HEK293 (cell line): ENCODE results near the gene MISP.

Experiments
- CTCF ChIA-PET: fragments of 350-600 bp; formaldehyde crosslinking; extraction: SDS; loops from one replicate; lab custom pipeline; 2021; ENCODE audit warnings: antibody characterized with exemption; lab: Yijun Ruan, JAX
- POLR2A ChIA-PET: fragments of 300-600 bp; formaldehyde crosslinking; extraction: SDS; loops from one replicate; lab custom pipeline; 2020; ENCODE audit warnings: antibody characterized with exemption, inconsistent platforms; lab: Yijun Ruan, JAX
- H3K27ac ChIP-seq: fragments of 200-500 bp; sonication (Bioruptor generic); 2 replicates; pipeline ENCODE4 v1.5.1; 2014; ENCODE audit warnings: low read depth, low read length, control low read depth, inconsistent platforms; ENCODE audit errors: extremely low read depth
- H3K36me3 ChIP-seq, 2 experiments: fragments of 200-500 bp in 1 of 2; sonication (Bioruptor generic) in 1 of 2; 1 replicate in 1 of 2; 2 replicates in 1 of 2; pipeline ENCODE4 v1.5.1; 2014 to 2017; ENCODE audit warnings: inconsistent platforms in 2 of 2, low read length in 2 of 2; ENCODE audit not compliant: control insufficient read depth in 2 of 2, insufficient read depth in 1 of 2
- H3K4me1 ChIP-seq: fragments of 200-500 bp; sonication (Bioruptor generic); 2 replicates; pipeline ENCODE4 v1.5.1; 2014; ENCODE audit warnings: mild to moderate bottlenecking, low read length, inconsistent platforms; ENCODE audit not compliant: control insufficient read depth, insufficient read depth
- H3K4me3 ChIP-seq: 2 replicates; pipeline ENCODE4 v1.5.1; 2011; ENCODE audit warnings: low read depth, mild to moderate bottlenecking, control low read depth, low read length, moderate library complexity
- H3K9me3 ChIP-seq: fragments of 200-500 bp; sonication (Bioruptor generic); 2 replicates; pipeline ENCODE4 v1.5.1; 2014; ENCODE audit warnings: low read depth, low read length, inconsistent platforms; ENCODE audit not compliant: control insufficient read depth, insufficient read depth
- AEBP2 ChIP-seq: fragments of 450-650 bp; formaldehyde crosslinking; IDR thresholded peaks from 2 replicates; pipeline ENCODE4 v1.5.1; 2016; ENCODE audit warnings: missing biosample characterization, missing genetic modification characterization, borderline replicate concordance
- EGR2 ChIP-seq: fragments of 450-650 bp; formaldehyde crosslinking; IDR thresholded peaks from 2 replicates; pipeline ENCODE4 v1.5.1; 2016; ENCODE audit warnings: low read depth, missing biosample characterization, missing genetic modification characterization
- PRDM4 ChIP-seq: fragments of 450-650 bp; formaldehyde crosslinking; IDR thresholded peaks from 2 replicates; pipeline ENCODE4 v1.5.1; 2017; ENCODE audit warnings: missing biosample characterization, missing genetic modification characterization
- REPIN1 ChIP-seq: fragments of 450-650 bp; formaldehyde crosslinking; IDR thresholded peaks from 2 replicates; pipeline ENCODE4 v1.5.1; 2017; ENCODE audit warnings: missing biosample characterization, missing genetic modification characterization, low read depth
- SP3 ChIP-seq: fragments of 450-650 bp; formaldehyde crosslinking; IDR thresholded peaks from 2 replicates; pipeline ENCODE4 v1.5.1; 2016; ENCODE audit warnings: missing biosample characterization, missing genetic modification characterization
- ZBTB11 ChIP-seq: fragments of 450-650 bp; formaldehyde crosslinking; conservative IDR thresholded peaks from 2 replicates; pipeline ENCODE4 v1.5.1; 2016; ENCODE audit warnings: low read depth, missing biosample characterization, missing genetic modification characterization
- ZBTB8A ChIP-seq: fragments of 450-650 bp; formaldehyde crosslinking; IDR thresholded peaks from 2 replicates; pipeline ENCODE4 v1.5.1; 2016; ENCODE audit warnings: missing biosample characterization, missing genetic modification characterization
- ZFHX2 ChIP-seq: fragments of 450-650 bp; formaldehyde crosslinking; conservative IDR thresholded peaks from 2 replicates; pipeline ENCODE4 v1.5.1; 2016; ENCODE audit warnings: missing biosample characterization, missing genetic modification characterization
- ZFP69B ChIP-seq: fragments of 450-650 bp; formaldehyde crosslinking; IDR thresholded peaks from 2 replicates; pipeline ENCODE4 v1.5.1; 2016; ENCODE audit warnings: missing biosample characterization, missing genetic modification characterization
- ZNF132 ChIP-seq: fragments of 450-650 bp; formaldehyde crosslinking; IDR thresholded peaks from 2 replicates; pipeline ENCODE4 v1.5.1; 2017; ENCODE audit warnings: missing biosample characterization, missing genetic modification characterization, borderline replicate concordance
- ZNF274 ChIP-seq, 2 experiments: fragments of 200-500 bp in 1 of 2; fragments of 450-650 bp in 1 of 2; sonication (Bioruptor generic) in 1 of 2; formaldehyde crosslinking in 1 of 2; IDR thresholded peaks; 2 replicates each; pipeline versions ENCODE4 v1.5.1 to v1.6.1; 2014 to 2016; ENCODE audit warnings: borderline replicate concordance in 1 of 2, inconsistent platforms in 1 of 2, low read length in 1 of 2, missing biosample characterization in 1 of 2, missing genetic modification characterization in 1 of 2
- ZNF473 ChIP-seq: fragments of 450-650 bp; formaldehyde crosslinking; IDR thresholded peaks from 2 replicates; pipeline ENCODE4 v1.5.1; 2017; ENCODE audit warnings: missing biosample characterization, missing genetic modification characterization
- ZNF510 ChIP-seq: fragments of 450-650 bp; formaldehyde crosslinking; IDR thresholded peaks from 2 replicates; pipeline ENCODE4 v1.5.1; 2018; ENCODE audit warnings: mild to moderate bottlenecking, missing genetic modification characterization, missing biosample characterization; ENCODE audit not compliant: insufficient replicate concordance
- ZNF549 ChIP-seq: fragments of 450-650 bp; IDR thresholded peaks from 2 replicates; pipeline ENCODE4 v1.5.1; 2018; ENCODE audit warnings: missing biosample characterization, missing genetic modification characterization, mild to moderate bottlenecking, inconsistent platforms, moderate library complexity
- ZNF560 ChIP-seq: fragments of 450-650 bp; formaldehyde crosslinking; IDR thresholded peaks from 2 replicates; pipeline ENCODE4 v1.5.1; 2017; ENCODE audit warnings: missing biosample characterization, missing genetic modification characterization, borderline replicate concordance
- ZNF571 ChIP-seq: fragments of 450-650 bp; formaldehyde crosslinking; IDR thresholded peaks from 2 replicates; pipeline ENCODE4 v1.5.0; 2017; ENCODE audit warnings: missing biosample characterization, missing genetic modification characterization
- ZNF585B ChIP-seq: fragments of 450-650 bp; formaldehyde crosslinking; IDR thresholded peaks from 2 replicates; pipeline ENCODE4 v1.5.1; 2016; ENCODE audit warnings: missing biosample characterization, missing genetic modification characterization
- ZNF623 ChIP-seq: fragments of 450-650 bp; formaldehyde crosslinking; IDR thresholded peaks from 2 replicates; pipeline ENCODE4 v1.5.1; 2016; ENCODE audit warnings: missing biosample characterization, missing genetic modification characterization
- ZNF660 ChIP-seq: fragments of 450-650 bp; IDR thresholded peaks from 2 replicates; pipeline ENCODE4 v1.5.1; 2018; ENCODE audit warnings: missing biosample characterization, mild to moderate bottlenecking, missing genetic modification characterization
- ZNF776 ChIP-seq: fragments of 450-650 bp; formaldehyde crosslinking; IDR thresholded peaks from 2 replicates; pipeline ENCODE4 v1.5.0; 2017; ENCODE audit warnings: missing biosample characterization, missing genetic modification characterization, borderline replicate concordance
- ZNF837 ChIP-seq: fragments of 450-650 bp; formaldehyde crosslinking; IDR thresholded peaks from 2 replicates; pipeline ENCODE4 v1.5.1; 2016; ENCODE audit warnings: missing biosample characterization, missing genetic modification characterization
- ZNF843 ChIP-seq: fragments of 450-650 bp; formaldehyde crosslinking; IDR thresholded peaks from 2 replicates; pipeline ENCODE4 v1.5.1; 2016; ENCODE audit warnings: missing biosample characterization, missing genetic modification characterization

The MISP gene

GRCh38 chr19:732148-733069 lies 18.5 kb upstream of the MISP start:
- H3K4me3 ChIP-seq = no peak overlapping the region
- peaks cover 0 to 35% of the 10 kb centered on the region in 2 experiments; a peak in 2 of 3 replicates for H3K36me3 ChIP-seq
- ChIA-PET POLR2A (no interaction called here), CTCF (interaction anchor here (0.6 kb wide), 1 partner anchor 149 kb away, joined by 3 read pairs; no protein-coding TSS in a partner anchor)
- no peaks in the 10 kb centered on the region for H3K4me1 ChIP-seq
- H3K9me3 ChIP-seq = no peaks in the 10 kb centered on the region
- H3K27ac ChIP-seq = no peak overlapping the region
- peak; percentile 57; the same call in 1 of the 2 replicates for TF ChIP-seq EGR2 (tag by site-specific recombination)
- no peak for TF ChIP-seq PRDM4
- TF ChIP-seq ZFHX2 (tag by site-specific recombination) = peak; percentile 54
- TF ChIP-seq SP3 (tag by site-specific recombination) = no peak
- TF ChIP-seq ZNF274 (IDR thresholded peaks at IDR 0.05; ENCODE audit: low read length) = no peak
- TF ChIP-seq ZNF274 (tag by site-specific recombination; IDR thresholded peaks at IDR 0.05; ENCODE audit: borderline replicate concordance) = no peak

- CTCF ChIA-PET = interaction anchor here (0.5 to 1.9 kb wide), 18 partner anchors 10 to 197 kb away, joined by 3 to 12 read pairs (median 4); partner anchors contain the start of gene RNF126
- TF ChIP-seq ZNF585B (no peak), REPIN1 (tag by site-specific recombination) (no peak), ZNF560 (tag by site-specific recombination) (no peak), ZFP69B (no peak), ZNF837 (tag by site-specific recombination) (no peak), SP3 (tag by site-specific recombination) (no peak), ZBTB11 (tag by site-specific recombination) (no peak), ZNF549 (tag by site-specific recombination) (no peak), ZNF510 (tag by site-specific recombination) (no peak)
- Histone ChIP-seq H3K27ac (no peak overlapping the region), H3K36me3 (peaks cover 0 to 27% of the 10 kb centered on the region in 2 experiments; a peak in 2 of 3 replicates), H3K4me3 (no peak overlapping the region), H3K4me1 (no peaks in the 10 kb centered on the region), H3K9me3 (no peaks in the 10 kb centered on the region)
- POLR2A ChIA-PET = interaction anchor here (0.6 to 1.0 kb wide), 4 partner anchors 55 to 108 kb away, joined by 4 to 7 read pairs (median 6); partner anchors contain the start of gene RNF126
Observed at GRCh38 chr19:734716-735115, 16.2 kb upstream of the MISP start.

GRCh38 chr19:736125-736524 lies 14.8 kb upstream of the MISP start:
- ChIA-PET CTCF (no interaction called here), POLR2A (no interaction called here)
- Histone ChIP-seq H3K4me1 (no peaks in the 10 kb centered on the region), H3K4me3 (no peak overlapping the region), H3K27ac (no peak overlapping the region), H3K9me3 (no peaks in the 10 kb centered on the region), H3K36me3 (peaks cover 0 to 25% of the 10 kb centered on the region in 2 experiments; a peak in 2 of 3 replicates)
- TF ChIP-seq ZBTB8A (tag by site-specific recombination) (no peak), ZNF843 (tag by site-specific recombination) (no peak), ZNF560 (tag by site-specific recombination) (no peak), ZNF473 (tag by site-specific recombination) (no peak), AEBP2 (tag by site-specific recombination) (no peak), ZNF660 (tag by site-specific recombination) (no peak), ZNF549 (tag by site-specific recombination) (no peak), ZNF776 (tag by site-specific recombination) (no peak), ZNF623 (tag by site-specific recombination) (no peak), ZNF571 (no peak), ZNF132 (tag by site-specific recombination) (no peak)
